Omental fat pad (tissue), 4 donors: ENCODE measurements around the gene CFAP69. TPM values are rescaled to one million over a fixed set of nuclear protein-coding genes. Genes with fewer than 3 reads are reported as not detected.
"Not testable (repeated sequence)": the region's sequence is repeated elsewhere in the genome, so short reads cannot be mapped to it uniquely, and the experiment has no call there.

Source experiments
- ATAC-seq: fragments of 150-250 bp; one replicate; pipeline ENCODE4 v1.9.1; 2016; ENCODE audit warnings: mild to moderate bottlenecking, moderate library complexity; ENCODE audit not compliant: low FRiP score
- DNase-seq: peaks from one replicate; pipeline ENCODE4 v3.0.0-alpha.2; 2019; ENCODE audit warnings: low spot score
- total RNA-seq, 4 donors: library from RNA; depleted of rRNA; stranded (reverse); fragments of >200 nt; gene quantifications; one replicate each; pipeline ENCODE4 v1.1.0, GENCODE V29; 2016
- TF ChIP-seq, protein P1 (sequence below), 3 donors: fragments of 450-650 bp; IDR thresholded peaks; one replicate each; pipeline ENCODE4 v1.5.1; 2016 to 2017; ENCODE audit warnings: antibody characterized with exemption in 3 of 3, mild to moderate bottlenecking in 3 of 3, moderate library complexity in 2 of 3

CFAP69 gene
- total RNA-seq, 4 donors from 2014 or later = 11.3 to 41.1 (median 20.4) TPM

GRCh38 chr7:90326500-90326899 lies 81.5 kb downstream of the CFAP69 start:
- ATAC-seq = no peak
- no peak for DNase-seq
- TF ChIP-seq, protein P1, sequence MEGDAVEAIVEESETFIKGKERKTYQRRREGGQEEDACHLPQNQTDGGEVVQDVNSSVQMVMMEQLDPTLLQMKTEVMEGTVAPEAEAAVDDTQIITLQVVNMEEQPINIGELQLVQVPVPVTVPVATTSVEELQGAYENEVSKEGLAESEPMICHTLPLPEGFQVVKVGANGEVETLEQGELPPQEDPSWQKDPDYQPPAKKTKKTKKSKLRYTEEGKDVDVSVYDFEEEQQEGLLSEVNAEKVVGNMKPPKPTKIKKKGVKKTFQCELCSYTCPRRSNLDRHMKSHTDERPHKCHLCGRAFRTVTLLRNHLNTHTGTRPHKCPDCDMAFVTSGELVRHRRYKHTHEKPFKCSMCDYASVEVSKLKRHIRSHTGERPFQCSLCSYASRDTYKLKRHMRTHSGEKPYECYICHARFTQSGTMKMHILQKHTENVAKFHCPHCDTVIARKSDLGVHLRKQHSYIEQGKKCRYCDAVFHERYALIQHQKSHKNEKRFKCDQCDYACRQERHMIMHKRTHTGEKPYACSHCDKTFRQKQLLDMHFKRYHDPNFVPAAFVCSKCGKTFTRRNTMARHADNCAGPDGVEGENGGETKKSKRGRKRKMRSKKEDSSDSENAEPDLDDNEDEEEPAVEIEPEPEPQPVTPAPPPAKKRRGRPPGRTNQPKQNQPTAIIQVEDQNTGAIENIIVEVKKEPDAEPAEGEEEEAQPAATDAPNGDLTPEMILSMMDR (IDR thresholded peaks at IDR 0.05) = no peak

DNA sequence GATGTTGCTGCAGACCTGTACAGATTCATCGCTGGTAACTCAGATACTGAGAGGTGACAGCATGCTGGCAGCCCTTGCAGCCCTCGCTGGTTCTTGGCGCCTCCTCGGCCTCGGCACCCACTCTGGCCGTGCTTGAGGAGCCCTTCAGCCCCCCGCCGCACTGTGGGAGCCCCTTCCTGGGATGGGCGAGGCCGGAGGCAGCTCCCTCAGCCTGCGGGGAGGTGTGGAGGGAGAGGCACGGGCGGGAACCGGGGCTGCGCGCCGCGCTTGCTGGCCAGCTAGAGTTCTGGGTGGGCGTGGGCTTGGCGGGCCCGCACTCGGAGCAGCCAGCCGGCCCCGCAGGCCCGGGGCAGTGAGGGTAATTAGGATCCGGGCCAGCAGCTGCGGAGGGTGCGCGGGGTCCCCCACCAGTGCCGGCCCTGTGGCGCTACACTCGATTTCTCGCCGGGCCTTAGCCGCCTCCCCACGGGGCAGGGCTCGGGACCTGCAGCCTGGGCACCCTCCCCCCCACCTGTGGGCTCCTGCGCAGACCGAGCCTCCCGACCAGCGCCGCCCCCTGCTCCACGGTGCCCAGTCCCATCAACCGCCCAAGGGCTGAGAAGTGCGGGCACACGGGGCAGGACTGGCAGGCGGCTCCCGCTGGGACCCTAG lies 89.3 kb downstream of the CFAP69 start:
- no peak for DNase-seq
- TF ChIP-seq, protein P1 (IDR thresholded peaks at IDR 0.05) = no peak
- no peak for ATAC-seq

GRCh38 chr7:90334926-90335325 lies 90.0 kb downstream of the CFAP69 start:
- not testable (repeated sequence) for DNase-seq, ATAC-seq

- no peak for DNase-seq
- TF ChIP-seq, protein P1 (IDR thresholded peaks at IDR 0.05) = no peak
- no peak for ATAC-seq
Measured at GRCh38 chr7:90337106-90337505, 92.1 kb downstream of the CFAP69 start.

DNA sequence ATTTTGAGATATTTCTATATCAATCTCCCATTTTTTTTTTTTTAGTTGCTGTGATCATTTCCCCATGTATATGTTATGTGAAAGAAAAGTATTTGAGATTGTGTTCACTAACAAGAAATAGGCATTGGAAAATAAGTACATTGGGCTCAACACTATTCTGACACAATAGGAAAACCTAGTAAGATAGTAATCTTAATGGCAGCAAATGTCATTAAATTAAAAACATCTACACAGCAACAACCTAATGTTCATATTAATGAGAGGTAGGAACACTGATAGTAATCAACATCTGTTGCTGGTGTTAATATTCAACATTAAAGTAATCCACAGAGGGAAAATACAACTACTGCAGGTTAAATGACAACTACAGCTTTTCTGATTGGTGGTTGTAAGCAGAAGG lies 100.0 kb downstream of the CFAP69 start:
- TF ChIP-seq, protein P1 (IDR thresholded peaks at IDR 0.05) = no peak
- DNase-seq = no peak
- no peak for ATAC-seq

- TF ChIP-seq, protein P1 (IDR thresholded peaks at IDR 0.05) = no peak
Measured at GRCh38 chr7:90345595-90346335, 100.8 kb downstream of the CFAP69 start.

DNA sequence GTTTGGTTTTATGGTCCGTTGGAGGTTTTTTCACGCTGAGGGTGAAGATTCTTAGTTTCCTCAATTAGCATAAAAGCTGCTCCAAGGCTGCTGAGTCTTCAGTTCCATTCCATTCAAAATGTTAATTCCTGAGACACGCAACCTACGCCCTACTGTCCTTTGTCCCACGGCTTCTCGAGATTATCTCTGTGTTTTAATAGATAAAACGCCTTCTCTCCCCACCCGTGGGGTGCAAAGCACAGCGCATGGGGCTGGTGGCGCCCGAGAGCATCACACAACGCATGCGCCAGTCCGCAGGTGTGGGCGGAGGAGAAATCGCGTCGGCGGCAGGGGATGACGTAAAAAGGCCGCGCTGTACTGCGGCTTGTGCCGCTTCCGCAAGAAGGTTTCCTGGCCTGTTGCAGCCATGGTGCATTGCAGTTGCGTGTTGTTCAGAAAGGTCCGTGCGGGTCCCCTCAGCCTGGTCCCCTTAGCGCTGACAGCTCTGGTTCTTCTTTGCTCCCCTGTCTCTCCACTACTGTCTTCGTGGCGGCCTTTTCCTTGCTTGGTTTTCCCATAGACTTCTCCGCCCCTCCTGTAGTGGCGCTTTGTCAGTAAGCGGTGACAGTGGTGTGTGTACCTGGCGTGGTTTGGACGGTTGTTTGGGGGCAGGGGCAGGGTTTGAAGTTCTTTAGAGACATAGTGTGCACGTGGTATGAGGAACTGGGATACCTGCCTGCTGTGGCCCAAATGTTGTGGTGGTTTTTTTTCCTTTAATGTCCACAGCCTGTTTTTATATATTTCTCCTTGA lies 101.6 kb downstream of the CFAP69 start, which contains the start of gene GTPBP10:
TSS of gene GTPBP10 (plus strand) at position 381 of the 790 bp plus-strand sequence. CDS start at position 407, 26 bp downstream.
- TF ChIP-seq, protein P1 (IDR thresholded peaks at IDR 0.05) = peak in 1 of 3 donors; percentile 11

More at GRCh38 chr7:90345595-90346335, 100.8 kb downstream of the CFAP69 start:
- no peak for DNase-seq
- peak; percentile 56 for ATAC-seq

More for the DNA sequence above, 101.6 kb downstream of the CFAP69 start, which contains the start of gene GTPBP10:
- DNase-seq (peak; percentile 69), ATAC-seq (peak; percentile 99)
